ENCODE data around the gene CEP250.

The CEP250 gene

DNA sequence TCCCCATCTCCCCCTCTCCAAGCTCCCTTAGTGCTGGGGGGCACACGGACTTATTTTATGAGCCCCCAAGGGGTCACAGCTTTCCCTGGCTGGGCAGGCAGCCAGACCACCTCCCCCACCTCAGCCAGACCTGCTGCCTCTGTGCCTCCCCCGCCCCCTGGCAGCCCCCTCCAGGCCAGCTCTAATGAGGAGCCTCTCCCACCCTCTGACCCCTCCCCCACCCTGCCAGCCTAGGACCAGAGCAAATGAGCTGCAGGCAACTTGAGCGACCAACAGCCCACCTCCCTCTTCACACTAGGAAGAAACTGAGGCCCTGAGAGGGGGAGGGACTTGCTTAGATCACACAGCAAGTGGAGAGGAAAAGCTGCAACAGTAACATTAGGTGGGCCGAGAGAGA, 19.2 kb upstream of the CEP250 start:
- DNase-seq (ENCODE audit: low read depth in 1 of 2, low spot score in 1 of 2) = no peak
- Histone ChIP-seq H3K27me3 (ENCODE audit: insufficient read depth, poor library complexity, severe bottlenecking) (no peaks in the 10 kb centered on the region), H3K4me3 (replicated peaks; ENCODE audit: insufficient read depth, low read length) (no peak overlapping the region), H3K27ac (replicated peaks) (no peak overlapping the region)
- TF ChIP-seq SPI1 (IDR thresholded peaks at IDR 0.05; ENCODE audit: borderline replicate concordance, low read depth) (no peak), GABPA (IDR thresholded peaks at IDR 0.05; ENCODE audit: low read depth) (no peak), REST (IDR thresholded peaks at IDR 0.05; ENCODE audit: insufficient replicate concordance, low read depth) (no peak), POLR2AphosphoS5 (IDR thresholded peaks at IDR 0.05; ENCODE audit: low read depth) (no peak), CTCF (IDR thresholded peaks at IDR 0.05; ENCODE audit: insufficient read depth, low read length) (no peak)

- Histone ChIP-seq H3K27me3 (ENCODE audit: insufficient read depth, poor library complexity, severe bottlenecking) (no peaks in the 10 kb centered on the region), H3K4me3 (replicated peaks; ENCODE audit: insufficient read depth, low read length) (no peak overlapping the region), H3K27ac (replicated peaks) (no peak overlapping the region)
- no peak for DNase-seq (ENCODE audit: low read depth in 1 of 2, low spot score in 1 of 2)
- TF ChIP-seq POLR2AphosphoS5 (IDR thresholded peaks at IDR 0.05; ENCODE audit: low read depth) (no peak), REST (IDR thresholded peaks at IDR 0.05; ENCODE audit: insufficient replicate concordance, low read depth) (no peak), GABPA (IDR thresholded peaks at IDR 0.05; ENCODE audit: low read depth) (no peak), CTCF (IDR thresholded peaks at IDR 0.05; ENCODE audit: insufficient read depth, low read length) (no peak), SPI1 (IDR thresholded peaks at IDR 0.05; ENCODE audit: borderline replicate concordance, low read depth) (no peak)
Measured at GRCh38 chr20:35437599-35437998, 17.8 kb upstream of the CEP250 start.

DNA sequence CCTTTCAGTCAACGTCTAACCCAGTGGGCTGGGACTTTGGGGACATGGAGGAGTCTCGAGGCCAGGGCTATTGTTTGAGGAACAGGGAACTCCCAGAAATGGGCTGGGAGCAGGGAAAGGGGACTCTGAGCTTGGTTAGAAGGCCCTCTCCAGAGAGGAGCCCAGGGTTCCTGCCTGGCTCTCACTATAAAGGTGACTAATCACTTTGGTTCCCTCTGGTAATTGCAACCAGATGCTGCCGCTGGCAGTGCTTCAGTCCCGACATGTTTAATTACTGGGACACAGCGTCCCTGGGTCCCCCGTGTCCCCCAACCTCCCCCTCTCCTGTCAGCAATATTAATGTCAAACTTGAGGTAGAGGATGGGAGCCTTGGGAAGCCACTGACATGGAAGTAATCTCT, 12.4 kb upstream of the CEP250 start:
- no peak for DNase-seq (ENCODE audit: low read depth in 1 of 2, low spot score in 1 of 2)
- H3K27ac ChIP-seq (replicated peaks) = no peak overlapping the region
- no peaks in the 10 kb centered on the region for H3K27me3 ChIP-seq (ENCODE audit: insufficient read depth, poor library complexity, severe bottlenecking)
- TF ChIP-seq GABPA (IDR thresholded peaks at IDR 0.05; ENCODE audit: low read depth) = no peak
- TF ChIP-seq SPI1 (IDR thresholded peaks at IDR 0.05; ENCODE audit: borderline replicate concordance, low read depth) = no peak
- TF ChIP-seq POLR2AphosphoS5 (IDR thresholded peaks at IDR 0.05; ENCODE audit: low read depth) = no peak
- no peak for TF ChIP-seq REST (IDR thresholded peaks at IDR 0.05; ENCODE audit: insufficient replicate concordance, low read depth)
- TF ChIP-seq CTCF (IDR thresholded peaks at IDR 0.05; ENCODE audit: insufficient read depth, low read length) = no peak
- no peak overlapping the region for H3K4me3 ChIP-seq (replicated peaks; ENCODE audit: insufficient read depth, low read length)

Data from HL-60 (cell line).